Breast epithelium (tissue), 4 donors: ENCODE measurements around the gene MAST4. TPM values are rescaled to one million over a fixed set of nuclear protein-coding genes. Genes with fewer than 3 reads are reported as not detected.

Experiments used
- DNase-seq, 2 donors: peaks; one replicate each; pipeline ENCODE4 v3.0.0-alpha.2; 2019; ENCODE audit warnings: low spot score in 2 of 2
- H3K27ac ChIP-seq, 2 donors: fragments of 200-600 bp; sonication (generic) in 1 of 2; one replicate each; pipeline ENCODE4 v1.5.1; 2016 to 2019; ENCODE audit warnings: mild to moderate bottlenecking in 1 of 2
- H3K27me3 ChIP-seq, 2 donors: fragments of 200-600 bp; sonication (generic) in 1 of 2; one replicate each; pipeline versions ENCODE4 v1.5.1 to v1.6.0; 2017 to 2019; ENCODE audit warnings: control low read depth in 1 of 2, mild to moderate bottlenecking in 1 of 2
- H3K36me3 ChIP-seq: fragments of 200-600 bp; one replicate; pipeline ENCODE4 v1.5.1; 2019
- H3K4me1 ChIP-seq, 2 donors: fragments of 200-600 bp; sonication (generic); one replicate each; pipeline ENCODE4 v1.5.1; 2016 to 2019; ENCODE audit warnings: control low read depth in 1 of 2
- H3K4me3 ChIP-seq, 3 donors: fragments of 200-600 bp; sonication (generic); 1 replicate in 2 of 3; 2 replicates in 1 of 3; pipeline ENCODE4 v1.5.1; 2016 to 2019; ENCODE audit warnings: mild to moderate bottlenecking in 3 of 3, moderate library complexity in 2 of 3
- H3K9me3 ChIP-seq, 2 donors: fragments of 200-600 bp; sonication (generic) in 1 of 2; one replicate each; pipeline ENCODE4 v1.5.1; 2016 to 2019; ENCODE audit warnings: control low read depth in 1 of 2
- POLR2A ChIP-seq: fragments of 450-650 bp; IDR thresholded peaks from one replicate; pipeline ENCODE4 v1.6.1; 2016; ENCODE audit warnings: antibody characterized with exemption, mild to moderate bottlenecking, moderate library complexity
- POLR2AphosphoS5 ChIP-seq, 3 donors: sonication (generic); formaldehyde crosslinking; IDR thresholded peaks; one replicate each; pipeline ENCODE4 v1.6.1; 2017; ENCODE audit warnings: antibody characterized with exemption in 3 of 3
- intact Hi-C: fragments of 100-400 bp; cut with DNase I; formaldehyde crosslinking; loops from one replicate; pipeline ENCODE4 v1.15.1; 2023; ENCODE audit warnings: low total_unique reads
- total RNA-seq, 3 donors: library from RNA; depleted of rRNA; stranded (reverse); fragments of >200 nt; gene quantifications; one replicate each; pipeline ENCODE4 v1.1.0, GENCODE V29; 2016
- TF ChIP-seq, protein P1 (sequence below), 3 donors: fragments of 450-650 bp; IDR thresholded peaks; one replicate each; pipeline ENCODE4 v1.5.1; 2016 to 2017; ENCODE audit warnings: antibody characterized with exemption in 3 of 3, mild to moderate bottlenecking in 3 of 3, moderate library complexity in 3 of 3

Gene MAST4
- total RNA-seq, 3 donors from 2014 or later: 28.0 to 61.5 (median 50.1) TPM

GRCh38 chr5:66826263-66826662 lies 230.1 kb downstream of the MAST4 start:
- no peak for TF ChIP-seq POLR2A
- TF ChIP-seq POLR2AphosphoS5 (IDR thresholded peaks at IDR 0.05): no peak
- TF ChIP-seq, protein P1, sequence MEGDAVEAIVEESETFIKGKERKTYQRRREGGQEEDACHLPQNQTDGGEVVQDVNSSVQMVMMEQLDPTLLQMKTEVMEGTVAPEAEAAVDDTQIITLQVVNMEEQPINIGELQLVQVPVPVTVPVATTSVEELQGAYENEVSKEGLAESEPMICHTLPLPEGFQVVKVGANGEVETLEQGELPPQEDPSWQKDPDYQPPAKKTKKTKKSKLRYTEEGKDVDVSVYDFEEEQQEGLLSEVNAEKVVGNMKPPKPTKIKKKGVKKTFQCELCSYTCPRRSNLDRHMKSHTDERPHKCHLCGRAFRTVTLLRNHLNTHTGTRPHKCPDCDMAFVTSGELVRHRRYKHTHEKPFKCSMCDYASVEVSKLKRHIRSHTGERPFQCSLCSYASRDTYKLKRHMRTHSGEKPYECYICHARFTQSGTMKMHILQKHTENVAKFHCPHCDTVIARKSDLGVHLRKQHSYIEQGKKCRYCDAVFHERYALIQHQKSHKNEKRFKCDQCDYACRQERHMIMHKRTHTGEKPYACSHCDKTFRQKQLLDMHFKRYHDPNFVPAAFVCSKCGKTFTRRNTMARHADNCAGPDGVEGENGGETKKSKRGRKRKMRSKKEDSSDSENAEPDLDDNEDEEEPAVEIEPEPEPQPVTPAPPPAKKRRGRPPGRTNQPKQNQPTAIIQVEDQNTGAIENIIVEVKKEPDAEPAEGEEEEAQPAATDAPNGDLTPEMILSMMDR (IDR thresholded peaks at IDR 0.05): no peak
- no peak overlapping the region for H3K27ac ChIP-seq
- DNase-seq: no peak
- H3K27me3 ChIP-seq: no peaks in the 10 kb centered on the region
- intact Hi-C loops: no loop called here
- H3K9me3 ChIP-seq: no peaks in the 10 kb centered on the region
- no peak overlapping the region for H3K4me3 ChIP-seq
- H3K36me3 ChIP-seq: no peaks in the 10 kb centered on the region
- H3K4me1 ChIP-seq: no peaks in the 10 kb centered on the region

DNA sequence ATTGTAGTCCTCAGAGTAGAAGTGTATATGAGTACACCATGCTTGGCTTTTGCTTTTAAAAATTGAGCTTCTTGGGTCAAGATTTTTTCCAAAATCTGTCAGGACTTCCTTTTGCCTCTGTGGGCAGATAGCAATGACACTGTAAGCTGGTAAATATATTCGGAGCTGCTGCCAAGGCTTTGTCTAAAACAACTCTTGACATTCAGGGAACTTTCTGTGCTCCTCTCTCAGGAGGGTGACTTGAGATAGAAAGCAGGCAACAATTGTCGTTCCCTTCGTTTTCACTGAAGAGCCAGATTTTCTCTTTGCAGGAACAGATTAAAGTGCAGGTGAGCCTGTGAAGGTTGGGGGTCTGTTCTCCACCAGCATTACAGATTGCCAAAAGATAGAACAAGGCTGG lies 230.5 kb downstream of the MAST4 start:
- intact Hi-C loops: no loop called here
- Histone ChIP-seq H3K36me3 (no peaks in the 10 kb centered on the region), H3K4me1 (no peaks in the 10 kb centered on the region), H3K4me3 (no peak overlapping the region), H3K27ac (no peak overlapping the region), H3K27me3 (no peaks in the 10 kb centered on the region), H3K9me3 (no peaks in the 10 kb centered on the region)
- no peak for TF ChIP-seq POLR2A
- TF ChIP-seq, protein P1 (IDR thresholded peaks at IDR 0.05): no peak
- TF ChIP-seq POLR2AphosphoS5 (IDR thresholded peaks at IDR 0.05): no peak
- DNase-seq: no peak

GRCh38 chr5:66828046-66828547 lies 231.9 kb downstream of the MAST4 start:
- DNase-seq: no peak
- no peak overlapping the region for H3K27ac ChIP-seq
- H3K4me1 ChIP-seq: no peaks in the 10 kb centered on the region

GRCh38 chr5:66828548-66829357 lies 232.6 kb downstream of the MAST4 start:
- peak overlapping the region in 1 of 2 donors; percentile 59 for H3K27ac ChIP-seq
- H3K9me3 ChIP-seq: no peaks in the 10 kb centered on the region
- peak in 1 of 2 donors; percentile 50 for DNase-seq
- intact Hi-C loops: no loop called here
- H3K4me3 ChIP-seq: peak overlapping the region; percentile 29 to 57 (median 45)
- TF ChIP-seq POLR2AphosphoS5 (IDR thresholded peaks at IDR 0.05): no peak
- TF ChIP-seq, protein P1 (IDR thresholded peaks at IDR 0.05): no peak
- TF ChIP-seq POLR2A: no peak
- no peaks in the 10 kb centered on the region for H3K27me3 ChIP-seq
- no peaks in the 10 kb centered on the region for H3K36me3 ChIP-seq
- H3K4me1 ChIP-seq: no peaks in the 10 kb centered on the region

More at GRCh38 chr5:66828046-66828547, 231.9 kb downstream of the MAST4 start:
- TF ChIP-seq, protein P1 (IDR thresholded peaks at IDR 0.05): no peak
- TF ChIP-seq POLR2A (no peak), POLR2AphosphoS5 (IDR thresholded peaks at IDR 0.05) (no peak)
- no peaks in the 10 kb centered on the region for H3K36me3 ChIP-seq
- no peaks in the 10 kb centered on the region for H3K9me3 ChIP-seq
- no peaks in the 10 kb centered on the region for H3K27me3 ChIP-seq
- peak overlapping the region; percentile 29 to 57 (median 45) for H3K4me3 ChIP-seq
- intact Hi-C loops: no loop called here

DNA sequence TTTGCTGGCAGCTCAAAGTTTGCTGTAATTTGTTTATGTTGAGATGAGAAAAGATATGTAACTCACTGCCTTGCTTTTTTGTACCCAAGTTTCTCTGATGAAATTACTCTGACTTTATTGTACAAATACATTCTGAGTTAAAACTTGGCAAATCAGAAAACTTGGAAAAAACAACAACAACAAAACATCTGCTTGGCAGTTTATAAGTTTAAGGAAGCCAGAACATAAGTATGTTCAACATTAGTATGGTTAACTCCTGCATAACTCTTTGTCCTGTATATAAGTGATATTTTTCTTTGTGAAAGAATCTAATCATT lies 233.1 kb downstream of the MAST4 start:
- no peak for TF ChIP-seq POLR2A
- no peak for TF ChIP-seq POLR2AphosphoS5 (IDR thresholded peaks at IDR 0.05)
- TF ChIP-seq, protein P1 (IDR thresholded peaks at IDR 0.05): no peak
- DNase-seq: no peak
- H3K9me3 ChIP-seq: no peaks in the 10 kb centered on the region
- no peaks in the 10 kb centered on the region for H3K4me1 ChIP-seq
- H3K4me3 ChIP-seq: peak overlapping the region; percentile 29 to 57 (median 45)
- peak overlapping the region in 1 of 2 donors; percentile 59 for H3K27ac ChIP-seq
- no peaks in the 10 kb centered on the region for H3K36me3 ChIP-seq
- intact Hi-C loops: no loop called here
- no peaks in the 10 kb centered on the region for H3K27me3 ChIP-seq
